GM12878 (cell line): ENCODE data around the gene NDUFS6. TPM values are rescaled to one million over a fixed set of nuclear protein-coding genes. Genes with fewer than 3 reads are reported as not detected.

Experiments
- ATAC-seq: fragments of 200-7000 bp; cut with Tn5 transposase; 3 replicates; pipeline ENCODE4 v1.9.1; 2020; ENCODE audit warnings: mild to moderate bottlenecking, moderate library complexity
- BruUV-seq: library from RNA; stranded (reverse); fragments of 400-500 nt; replicated peaks from 2 replicates; lab custom pipeline; 2021; lab: Mats Ljungman, UMichigan
- CTCF ChIA-PET: fragments of 300-600 bp; sonication (Branson Sonifier 250); formaldehyde crosslinking; extraction: SDS; loops from one replicate; lab custom pipeline; 2021; ENCODE audit warnings: inconsistent platforms; lab: Yijun Ruan, JAX
- POLR2A ChIA-PET: fragments of 350-600 bp; formaldehyde crosslinking; extraction: SDS; loops from one replicate; lab custom pipeline; 2021; ENCODE audit warnings: inconsistent platforms; lab: Charles Lee
- RAD21 ChIA-PET: fragments of 300-600 bp; sonication (Branson Sonifier 250); formaldehyde crosslinking; loops from one replicate; lab custom pipeline; 2023; ENCODE audit warnings: antibody characterized with exemption; ENCODE audit not compliant: unreplicated experiment; lab: Charles Lee
- SMC1A ChIA-PET: fragments of 300-600 bp; sonication (Branson Sonifier 250); formaldehyde crosslinking; loops from one replicate; lab custom pipeline; 2023; ENCODE audit not compliant: unreplicated experiment, uncharacterized antibody; lab: Charles Lee
- DNase-seq: peaks from one replicate; pipeline ENCODE4 v3.0.0-alpha.2; 2011; ENCODE audit warnings: low read depth, low spot score
- FAIRE-seq: peaks from 3 replicates; lab custom pipeline; 2011; peaks lifted over from hg19 to GRCh38; lab: Jason Lieb, UNC
- H2AFZ ChIP-seq: 2 replicates; pipeline ENCODE4 v1.6.0; 2011; ENCODE audit warnings: low read depth, low read length, control low read depth; ENCODE audit not compliant: control insufficient read depth
- H3K27ac ChIP-seq: 2 replicates; pipeline ENCODE4 v1.5.1; 2011; ENCODE audit warnings: control low read depth; ENCODE audit not compliant: control insufficient read depth, insufficient read depth
- H3K27me3 ChIP-seq, 2 experiments: replicated peaks in 1 of 2; 2 replicates each; pipeline versions ENCODE4 v1.6.0 to v1.6.1; 2011; ENCODE audit warnings: low read length in 1 of 2; ENCODE audit not compliant: control insufficient read depth in 2 of 2, insufficient read depth in 2 of 2
- H3K36me3 ChIP-seq, 2 experiments: 2 replicates each; pipeline ENCODE4 v1.5.1; 2011; ENCODE audit warnings: low read length in 1 of 2; ENCODE audit not compliant: control insufficient read depth in 2 of 2, insufficient read depth in 2 of 2
- H3K4me1 ChIP-seq: 2 replicates; pipeline ENCODE4 v1.6.1; 2011; ENCODE audit warnings: mild to moderate bottlenecking, low read length, moderate library complexity, mixed read lengths; ENCODE audit not compliant: control insufficient read depth, insufficient read depth
- H3K4me2 ChIP-seq: 2 replicates; pipeline ENCODE4 v1.6.0; 2011; ENCODE audit warnings: control low read depth; ENCODE audit not compliant: control insufficient read depth, insufficient read depth
- H3K4me3 ChIP-seq: fragments of 200-600 bp; sonication (generic); 2 replicates; pipeline ENCODE4 v1.5.1; 2016
- H3K79me2 ChIP-seq: 2 replicates; pipeline ENCODE4 v1.6.0; 2011; ENCODE audit warnings: low read length; ENCODE audit not compliant: control insufficient read depth, insufficient read depth
- H3K9ac ChIP-seq: 2 replicates; pipeline ENCODE4 v1.8.0; 2011; ENCODE audit warnings: low read length, control low read depth, mixed read lengths; ENCODE audit not compliant: control insufficient read depth, insufficient read depth
- H3K9me3 ChIP-seq: replicated peaks from 3 replicates; pipeline ENCODE4 v1.5.1; 2011; ENCODE audit warnings: mild to moderate bottlenecking, low read length; ENCODE audit not compliant: control insufficient read depth, insufficient read depth
- H4K20me1 ChIP-seq: 2 replicates; pipeline ENCODE4 v1.6.0; 2011; ENCODE audit not compliant: control insufficient read depth, insufficient read depth
- BHLHE40 ChIP-seq, 2 experiments: fragments of 450-650 bp in 1 of 2; IDR thresholded peaks; 2 replicates each; pipeline ENCODE4 v1.6.1; 2011 to 2017; ENCODE audit warnings: low read depth in 2 of 2, borderline replicate concordance in 1 of 2, improper control_type of control experiment in 1 of 2, low read length in 1 of 2, mild to moderate bottlenecking in 1 of 2
- GATAD2B ChIP-seq: fragments of 450-650 bp; conservative IDR thresholded peaks from 2 replicates; pipeline ENCODE4 v1.6.1; 2017; ENCODE audit warnings: low read depth, mild to moderate bottlenecking, moderate library complexity
- JUNB ChIP-seq: IDR thresholded peaks from 2 replicates; pipeline ENCODE4 v1.6.1; 2016; ENCODE audit warnings: antibody characterized with exemption, mild to moderate bottlenecking
- KDM1A ChIP-seq: fragments of 200-600 bp; sonication (generic); IDR thresholded peaks from 2 replicates; pipeline ENCODE4 v1.6.1; 2016; ENCODE audit warnings: borderline replicate concordance
- LARP7 ChIP-seq: fragments of 450-650 bp; IDR thresholded peaks from 2 replicates; pipeline ENCODE4 v1.6.1; 2017; ENCODE audit warnings: mild to moderate bottlenecking
- MEF2A ChIP-seq: IDR thresholded peaks from 2 replicates; pipeline ENCODE4 v1.6.1; 2011; ENCODE audit warnings: low read depth, mild to moderate bottlenecking, low read length, moderate library complexity; ENCODE audit not compliant: insufficient read depth
- MTA3 ChIP-seq: IDR thresholded peaks from 2 replicates; pipeline ENCODE4 v1.6.1; 2012; ENCODE audit warnings: low read length, inconsistent platforms, borderline replicate concordance
- NR2C1 ChIP-seq: fragments of 450-650 bp; IDR thresholded peaks from 2 replicates; pipeline ENCODE4 v1.6.1; 2017; ENCODE audit warnings: antibody characterized with exemption, mild to moderate bottlenecking, moderate library complexity
- POLR2AphosphoS5 ChIP-seq: IDR thresholded peaks from 2 replicates; pipeline ENCODE4 v1.6.1; 2011; ENCODE audit warnings: mild to moderate bottlenecking, low read length, inconsistent platforms
- RELA ChIP-seq: fragments of 450-650 bp; IDR thresholded peaks from 2 replicates; pipeline ENCODE4 v1.8.0; 2014; ENCODE audit warnings: borderline replicate concordance; ENCODE audit not compliant: partially characterized antibody
- SP1 ChIP-seq: IDR thresholded peaks from one replicate; pipeline ENCODE4 v1.6.1; 2011; ENCODE audit warnings: low read depth, low read length
- WGBS: methylation state at CpG from one replicate; pipeline ENCODE4 v1.1.6; 2016; ENCODE audit warnings: low lambda C conversion rate; ENCODE audit not compliant: insufficient replicate concordance, insufficient coverage; ENCODE audit errors: missing lambda C conversion rate; 5-methylcytosine and 5-hydroxymethylcytosine counted together
- in situ Hi-C: fragments of 300-500 bp; cut with MboI; formaldehyde crosslinking; loops from 9 replicates; pipeline ENCODE4 v1.14.3; 2018; ENCODE audit warnings: mixed read lengths
- intact Hi-C: fragments of 100-400 bp; cut with micrococcal nuclease; formaldehyde crosslinking; loops from one replicate; pipeline ENCODE4 v1.14.2; 2022; ENCODE audit not compliant: unreplicated experiment
- polyA plus RNA-seq, 11 experiments: library from polyadenylated mRNA; depleted of rRNA in 4 of 11; unstranded in 6 of 11; stranded (reverse) in 5 of 11; fragments of >200 nt; fragmentation: Nextera tagmentation in 4 of 11; fragmentation: Illumina TruSeq in 1 of 11; extraction: Ambion mirVana in 4 of 11; extraction: Trizol in 1 of 11; gene quantifications; 1 replicate in 1 of 11; 2 replicates in 10 of 11; pipeline versions ENCODE4 v1.2.1 to v1.2.3, GENCODE V29; 2011 to 2016; ENCODE audit warnings: inconsistent platforms in 2 of 11, missing spikeins in 2 of 11, low read depth in 1 of 11
- total RNA-seq, 4 experiments: library from RNA; depleted of rRNA in 3 of 4; stranded (reverse); fragments of >200 nt in 3 of 4; fragmentation: Illumina TruSeq in 1 of 4; extraction: Trizol in 1 of 4; gene quantifications; 2 replicates each; pipeline versions ENCODE4 v1.2.1 to v1.2.3, GENCODE V29; 2013 to 2021
- TF ChIP-seq, protein P1 (sequence below): fragments of 450-650 bp; IDR thresholded peaks from 2 replicates; pipeline ENCODE4 v1.6.1; 2017; ENCODE audit warnings: mild to moderate bottlenecking
- TF ChIP-seq, protein P2 (sequence below), 3 experiments: IDR thresholded peaks in 2 of 3; conservative IDR thresholded peaks in 1 of 3; 2 replicates each; pipeline ENCODE4 v1.5.1; 2011; ENCODE audit warnings: low read depth in 3 of 3, low read length in 3 of 3, mild to moderate bottlenecking in 3 of 3, control low read depth in 2 of 3, moderate library complexity in 2 of 3, inconsistent platforms in 1 of 3, mixed read lengths in 1 of 3; ENCODE audit not compliant: control insufficient read depth in 2 of 3, insufficient read depth in 1 of 3; ENCODE audit errors: extremely low read depth in 1 of 3
- TF ChIP-seq, protein P3 (sequence below): IDR thresholded peaks from 2 replicates; pipeline ENCODE4 v1.6.1; 2012; ENCODE audit warnings: low read depth, low read length, improper control_type of control experiment
- TF ChIP-seq, protein P4 (sequence below): IDR thresholded peaks from 2 replicates; pipeline ENCODE4 v1.6.1; 2012; ENCODE audit warnings: low read length, inconsistent platforms

The NDUFS6 gene
- total and polyA plus RNA-seq, 10 of the 15 experiments (the other 5 are each of a cell fraction or from before 2014, with no cell fraction given), result 20.7 to 213 (median 58.3) TPM

DNA sequence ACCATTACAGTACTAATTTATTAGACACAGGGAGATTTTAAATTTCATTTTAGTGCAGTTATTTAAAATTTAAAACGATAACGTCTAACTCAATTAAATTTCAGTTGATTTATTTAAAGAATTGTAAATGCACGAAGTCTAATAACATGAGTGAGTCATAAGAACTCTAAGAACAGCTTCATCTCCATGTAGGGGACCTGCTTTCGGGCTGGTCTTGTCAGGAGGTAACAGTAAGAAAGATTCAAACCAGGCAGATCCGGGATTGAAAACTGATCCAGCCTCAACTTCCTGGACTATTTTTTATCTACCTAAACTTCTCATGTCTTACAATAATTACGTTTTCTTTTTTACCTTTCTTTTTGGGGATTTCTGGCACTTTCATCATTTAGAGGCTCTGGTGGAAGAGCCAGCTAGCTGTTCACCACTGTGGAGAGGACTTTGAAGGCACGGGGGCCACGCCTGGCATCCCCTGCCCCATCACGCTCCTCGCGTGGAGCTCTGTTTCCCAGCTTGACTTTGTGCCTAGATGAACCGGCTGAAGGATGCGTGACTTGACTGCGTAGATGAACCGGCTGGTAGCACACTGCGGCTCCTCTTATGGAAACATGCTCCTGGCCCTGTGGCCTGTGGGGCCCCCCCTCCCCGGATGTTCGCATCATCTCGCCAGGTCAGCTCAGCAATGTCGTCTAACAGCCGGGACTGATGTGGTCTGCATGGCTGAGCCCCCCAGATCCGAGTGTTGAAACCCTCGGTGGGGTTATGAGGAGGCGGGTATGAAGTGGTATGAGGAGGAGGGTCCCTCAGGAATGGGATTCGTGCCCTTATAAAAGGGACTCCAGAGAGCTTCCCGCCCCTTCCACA lies 26.0 kb downstream of the NDUFS6 start:
- SMC1A ChIA-PET, result no interaction called here
- no peak overlapping the region for H3K9ac ChIP-seq
- H4K20me1 ChIP-seq, result no peaks in the 10 kb centered on the region
- DNase-seq (no peak), FAIRE-seq (no peak), ATAC-seq (no peak)
- no TSS peak for BruUV-seq
- TF ChIP-seq BHLHE40 (IDR thresholded peaks at IDR 0.05; ENCODE audit: borderline replicate concordance in 1 of 2, low read depth in 2 of 2, low read length in 1 of 2), result no peak
- TF ChIP-seq, protein P1, sequence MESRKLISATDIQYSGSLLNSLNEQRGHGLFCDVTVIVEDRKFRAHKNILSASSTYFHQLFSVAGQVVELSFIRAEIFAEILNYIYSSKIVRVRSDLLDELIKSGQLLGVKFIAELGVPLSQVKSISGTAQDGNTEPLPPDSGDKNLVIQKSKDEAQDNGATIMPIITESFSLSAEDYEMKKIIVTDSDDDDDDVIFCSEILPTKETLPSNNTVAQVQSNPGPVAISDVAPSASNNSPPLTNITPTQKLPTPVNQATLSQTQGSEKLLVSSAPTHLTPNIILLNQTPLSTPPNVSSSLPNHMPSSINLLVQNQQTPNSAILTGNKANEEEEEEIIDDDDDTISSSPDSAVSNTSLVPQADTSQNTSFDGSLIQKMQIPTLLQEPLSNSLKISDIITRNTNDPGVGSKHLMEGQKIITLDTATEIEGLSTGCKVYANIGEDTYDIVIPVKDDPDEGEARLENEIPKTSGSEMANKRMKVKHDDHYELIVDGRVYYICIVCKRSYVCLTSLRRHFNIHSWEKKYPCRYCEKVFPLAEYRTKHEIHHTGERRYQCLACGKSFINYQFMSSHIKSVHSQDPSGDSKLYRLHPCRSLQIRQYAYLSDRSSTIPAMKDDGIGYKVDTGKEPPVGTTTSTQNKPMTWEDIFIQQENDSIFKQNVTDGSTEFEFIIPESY, result no peak
- TF ChIP-seq, protein P2, sequence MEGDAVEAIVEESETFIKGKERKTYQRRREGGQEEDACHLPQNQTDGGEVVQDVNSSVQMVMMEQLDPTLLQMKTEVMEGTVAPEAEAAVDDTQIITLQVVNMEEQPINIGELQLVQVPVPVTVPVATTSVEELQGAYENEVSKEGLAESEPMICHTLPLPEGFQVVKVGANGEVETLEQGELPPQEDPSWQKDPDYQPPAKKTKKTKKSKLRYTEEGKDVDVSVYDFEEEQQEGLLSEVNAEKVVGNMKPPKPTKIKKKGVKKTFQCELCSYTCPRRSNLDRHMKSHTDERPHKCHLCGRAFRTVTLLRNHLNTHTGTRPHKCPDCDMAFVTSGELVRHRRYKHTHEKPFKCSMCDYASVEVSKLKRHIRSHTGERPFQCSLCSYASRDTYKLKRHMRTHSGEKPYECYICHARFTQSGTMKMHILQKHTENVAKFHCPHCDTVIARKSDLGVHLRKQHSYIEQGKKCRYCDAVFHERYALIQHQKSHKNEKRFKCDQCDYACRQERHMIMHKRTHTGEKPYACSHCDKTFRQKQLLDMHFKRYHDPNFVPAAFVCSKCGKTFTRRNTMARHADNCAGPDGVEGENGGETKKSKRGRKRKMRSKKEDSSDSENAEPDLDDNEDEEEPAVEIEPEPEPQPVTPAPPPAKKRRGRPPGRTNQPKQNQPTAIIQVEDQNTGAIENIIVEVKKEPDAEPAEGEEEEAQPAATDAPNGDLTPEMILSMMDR (IDR thresholded peaks at IDR 0.05 in 2 of 3, conservative IDR thresholded peaks at IDR 0.05 in 1 of 3; ENCODE audit: control insufficient read depth in 2 of 3, extremely low read depth in 1 of 3, insufficient read depth in 1 of 3, low read depth in 3 of 3, low read length in 3 of 3), result no peak
- no peak for TF ChIP-seq MEF2A
- no peak for TF ChIP-seq MTA3
- TF ChIP-seq SP1, result no peak
- TF ChIP-seq, protein P3, sequence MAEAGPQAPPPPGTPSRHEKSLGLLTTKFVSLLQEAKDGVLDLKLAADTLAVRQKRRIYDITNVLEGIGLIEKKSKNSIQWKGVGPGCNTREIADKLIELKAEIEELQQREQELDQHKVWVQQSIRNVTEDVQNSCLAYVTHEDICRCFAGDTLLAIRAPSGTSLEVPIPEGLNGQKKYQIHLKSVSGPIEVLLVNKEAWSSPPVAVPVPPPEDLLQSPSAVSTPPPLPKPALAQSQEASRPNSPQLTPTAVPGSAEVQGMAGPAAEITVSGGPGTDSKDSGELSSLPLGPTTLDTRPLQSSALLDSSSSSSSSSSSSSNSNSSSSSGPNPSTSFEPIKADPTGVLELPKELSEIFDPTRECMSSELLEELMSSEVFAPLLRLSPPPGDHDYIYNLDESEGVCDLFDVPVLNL, result no peak
- no peak for TF ChIP-seq RELA
- no peak for TF ChIP-seq JUNB
- no peak for TF ChIP-seq POLR2AphosphoS5
- no peak for TF ChIP-seq GATAD2B
- TF ChIP-seq, protein P4, sequence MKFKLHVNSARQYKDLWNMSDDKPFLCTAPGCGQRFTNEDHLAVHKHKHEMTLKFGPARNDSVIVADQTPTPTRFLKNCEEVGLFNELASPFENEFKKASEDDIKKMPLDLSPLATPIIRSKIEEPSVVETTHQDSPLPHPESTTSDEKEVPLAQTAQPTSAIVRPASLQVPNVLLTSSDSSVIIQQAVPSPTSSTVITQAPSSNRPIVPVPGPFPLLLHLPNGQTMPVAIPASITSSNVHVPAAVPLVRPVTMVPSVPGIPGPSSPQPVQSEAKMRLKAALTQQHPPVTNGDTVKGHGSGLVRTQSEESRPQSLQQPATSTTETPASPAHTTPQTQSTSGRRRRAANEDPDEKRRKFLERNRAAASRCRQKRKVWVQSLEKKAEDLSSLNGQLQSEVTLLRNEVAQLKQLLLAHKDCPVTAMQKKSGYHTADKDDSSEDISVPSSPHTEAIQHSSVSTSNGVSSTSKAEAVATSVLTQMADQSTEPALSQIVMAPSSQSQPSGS, result no peak
- TF ChIP-seq NR2C1, result no peak
- TF ChIP-seq LARP7, result no peak
- TF ChIP-seq KDM1A, result no peak
- RAD21 ChIA-PET, result no interaction called here
- no peak overlapping the region for H3K27ac ChIP-seq
- whole genome bisulfite sequencing, result 91% methylated on average over 26 of the region's 26 CpGs
- H3K79me2 ChIP-seq, result no peaks in the 10 kb centered on the region
- CTCF ChIA-PET, result no interaction called here
- no peaks in the 10 kb centered on the region for H3K27me3 ChIP-seq
- POLR2A ChIA-PET, result no interaction called here
- H3K36me3 ChIP-seq, result peaks cover 0 to 14% of the 10 kb centered on the region in 2 experiments; a peak in 3 of 4 replicates
- H3K4me2 ChIP-seq, result no peak overlapping the region
- in situ Hi-C loops (no loop called here), intact Hi-C loops (no loop called here)
- H3K9me3 ChIP-seq, result no peaks in the 10 kb centered on the region
- no peaks in the 10 kb centered on the region for H3K4me1 ChIP-seq
- no peak overlapping the region for H2AFZ ChIP-seq
- no peak overlapping the region for H3K4me3 ChIP-seq
